Measurements from ENCODE around the gene BIN1. TPM values are rescaled to one million over a fixed set of nuclear protein-coding genes. Genes with fewer than 3 reads are reported as not detected.

BIN1 gene
- total RNA-seq, 1 donor from 2014 or later: 182 TPM

DNA sequence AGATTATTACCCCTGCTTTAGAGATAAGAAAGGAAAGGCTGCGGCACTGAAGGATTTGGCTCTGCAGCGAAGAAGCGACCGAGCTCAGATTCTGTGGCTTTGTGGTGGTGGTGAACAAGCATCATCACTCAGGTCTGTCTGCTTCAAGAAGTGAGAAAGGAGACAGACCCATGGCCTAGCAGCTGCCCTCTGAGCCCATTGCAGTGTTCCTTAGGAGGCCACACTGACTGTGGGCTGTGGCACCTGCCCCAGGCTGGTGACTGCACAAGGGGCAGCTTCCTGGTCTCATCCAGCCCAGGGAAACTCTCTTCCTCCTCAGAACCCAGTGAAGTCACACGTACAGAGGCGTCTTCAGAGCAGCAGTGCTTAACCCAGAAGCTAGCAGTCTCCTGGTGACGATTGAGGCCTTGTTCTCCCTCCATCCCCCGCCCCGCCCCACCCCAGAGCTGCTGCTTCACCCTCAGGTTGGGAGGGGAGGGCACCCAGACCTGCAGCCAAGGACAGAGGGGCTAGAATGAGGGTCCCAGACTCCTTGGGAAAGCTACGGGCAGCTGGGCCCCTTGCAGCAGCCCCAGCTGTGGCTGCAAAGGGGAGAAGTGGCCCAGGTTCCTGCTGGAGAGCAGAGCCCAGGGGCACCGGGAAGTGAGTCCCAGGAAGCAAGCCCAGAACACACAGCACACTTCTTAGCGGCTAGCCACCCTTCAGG is 22.2 kb downstream of the BIN1 start:
- Mint-ChIP-seq H3K9me3 (ENCODE audit: unreplicated experiment) (no peaks in the 10 kb centered on the region), H3K4me3 (ENCODE audit: unreplicated experiment) (no peak overlapping the region), H3K27ac (ENCODE audit: unreplicated experiment) (no peak overlapping the region), H3K27me3 (ENCODE audit: unreplicated experiment) (peaks cover 24% of the 10 kb centered on the region), H3K4me1 (ENCODE audit: unreplicated experiment) (peaks cover 63% of the 10 kb centered on the region), H3K36me3 (ENCODE audit: low read depth, unreplicated experiment) (peaks cover 17% of the 10 kb centered on the region)
- TF ChIP-seq, protein P1, sequence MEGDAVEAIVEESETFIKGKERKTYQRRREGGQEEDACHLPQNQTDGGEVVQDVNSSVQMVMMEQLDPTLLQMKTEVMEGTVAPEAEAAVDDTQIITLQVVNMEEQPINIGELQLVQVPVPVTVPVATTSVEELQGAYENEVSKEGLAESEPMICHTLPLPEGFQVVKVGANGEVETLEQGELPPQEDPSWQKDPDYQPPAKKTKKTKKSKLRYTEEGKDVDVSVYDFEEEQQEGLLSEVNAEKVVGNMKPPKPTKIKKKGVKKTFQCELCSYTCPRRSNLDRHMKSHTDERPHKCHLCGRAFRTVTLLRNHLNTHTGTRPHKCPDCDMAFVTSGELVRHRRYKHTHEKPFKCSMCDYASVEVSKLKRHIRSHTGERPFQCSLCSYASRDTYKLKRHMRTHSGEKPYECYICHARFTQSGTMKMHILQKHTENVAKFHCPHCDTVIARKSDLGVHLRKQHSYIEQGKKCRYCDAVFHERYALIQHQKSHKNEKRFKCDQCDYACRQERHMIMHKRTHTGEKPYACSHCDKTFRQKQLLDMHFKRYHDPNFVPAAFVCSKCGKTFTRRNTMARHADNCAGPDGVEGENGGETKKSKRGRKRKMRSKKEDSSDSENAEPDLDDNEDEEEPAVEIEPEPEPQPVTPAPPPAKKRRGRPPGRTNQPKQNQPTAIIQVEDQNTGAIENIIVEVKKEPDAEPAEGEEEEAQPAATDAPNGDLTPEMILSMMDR (IDR thresholded peaks at IDR 0.05; ENCODE audit: unreplicated experiment): no peak
- no peak for DNase-seq (ENCODE audit: low spot score)

GRCh38 chr2:127083819-127084503 is 23.0 kb downstream of the BIN1 start:
- DNase-seq (ENCODE audit: low spot score): no peak
- peaks cover 29% of the 10 kb centered on the region for H3K27me3 Mint-ChIP-seq (ENCODE audit: unreplicated experiment)

DNA sequence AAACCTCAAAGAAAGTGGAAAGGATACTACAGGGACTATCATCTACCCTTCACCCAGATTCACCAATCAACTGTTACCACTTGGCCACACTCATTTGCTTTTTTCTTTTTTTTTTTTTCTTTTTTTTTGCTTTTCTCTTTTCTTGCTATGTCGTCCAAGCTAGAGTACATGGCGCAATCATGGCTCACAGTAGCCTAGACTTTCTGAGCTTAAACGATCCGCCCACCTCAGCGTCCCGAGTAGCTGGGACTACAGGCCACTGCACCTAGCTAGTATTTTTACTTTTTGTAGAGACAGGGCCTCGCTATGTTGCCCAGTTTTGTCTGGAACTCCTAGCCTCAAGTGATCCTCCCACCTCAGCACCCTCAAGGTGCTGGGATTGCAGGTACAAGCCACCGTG is 24.0 kb downstream of the BIN1 start:
- no peak for DNase-seq (ENCODE audit: low spot score)
- Mint-ChIP-seq H3K4me3 (ENCODE audit: unreplicated experiment) (peak overlapping the region; percentile 51), H3K4me1 (ENCODE audit: unreplicated experiment) (peaks cover 63% of the 10 kb centered on the region), H3K27ac (ENCODE audit: unreplicated experiment) (no peak overlapping the region), H3K27me3 (ENCODE audit: unreplicated experiment) (peaks cover 29% of the 10 kb centered on the region), H3K36me3 (ENCODE audit: low read depth, unreplicated experiment) (peaks cover 17% of the 10 kb centered on the region), H3K9me3 (ENCODE audit: unreplicated experiment) (no peaks in the 10 kb centered on the region)
- TF ChIP-seq, protein P1 (IDR thresholded peaks at IDR 0.05; ENCODE audit: unreplicated experiment): no peak

More at GRCh38 chr2:127083819-127084503, 23.0 kb downstream of the BIN1 start:
- Mint-ChIP-seq H3K4me3 (ENCODE audit: unreplicated experiment) (no peak overlapping the region), H3K9me3 (ENCODE audit: unreplicated experiment) (no peaks in the 10 kb centered on the region), H3K27ac (ENCODE audit: unreplicated experiment) (peak overlapping the region; percentile 30), H3K36me3 (ENCODE audit: low read depth, unreplicated experiment) (peaks cover 17% of the 10 kb centered on the region), H3K4me1 (ENCODE audit: unreplicated experiment) (peaks cover 67% of the 10 kb centered on the region)
- TF ChIP-seq, protein P1 (IDR thresholded peaks at IDR 0.05; ENCODE audit: unreplicated experiment): no peak

DNA sequence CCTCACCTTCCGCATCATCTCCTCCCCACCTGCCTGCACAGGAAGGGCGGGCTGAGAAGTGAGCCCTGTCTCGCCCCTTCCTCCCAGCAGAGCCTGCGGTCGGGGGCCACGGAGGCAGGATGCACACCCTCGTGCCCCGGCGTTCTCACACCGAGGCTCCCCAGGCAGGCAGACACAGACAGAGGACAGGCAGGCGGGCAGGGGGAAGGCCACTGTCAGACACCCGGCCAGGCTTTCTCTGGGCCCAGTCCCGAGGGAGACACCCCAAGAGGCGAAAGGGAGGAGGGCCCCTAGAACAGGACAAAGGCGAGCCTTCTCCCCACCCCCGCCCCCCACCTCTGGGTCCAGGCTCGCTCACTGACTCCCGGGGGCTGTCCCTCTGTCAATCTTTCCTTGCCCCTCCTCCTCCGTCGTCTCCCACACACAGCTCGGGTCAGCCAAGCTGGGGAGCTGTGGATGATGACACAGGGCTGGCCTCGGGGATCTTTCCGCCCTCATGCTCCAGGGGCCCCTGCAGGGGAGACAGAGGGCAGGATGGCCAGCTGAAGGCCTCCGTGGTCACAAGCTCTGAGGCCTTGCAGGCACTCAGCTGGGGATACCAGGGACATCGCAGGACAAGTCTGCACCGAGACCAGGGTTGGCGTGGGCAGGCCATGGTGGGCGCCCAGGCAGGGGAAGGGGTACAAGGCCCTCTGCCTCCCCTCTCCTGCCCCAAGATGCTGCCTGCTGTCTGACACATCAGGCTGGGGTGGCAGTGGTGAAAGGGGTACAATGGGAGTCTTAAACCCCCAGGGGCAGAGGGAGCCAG is 24.9 kb downstream of the BIN1 start:
- peaks cover 17% of the 10 kb centered on the region for H3K36me3 Mint-ChIP-seq (ENCODE audit: low read depth, unreplicated experiment)
- H3K9me3 Mint-ChIP-seq (ENCODE audit: unreplicated experiment): no peaks in the 10 kb centered on the region
- no peak for DNase-seq (ENCODE audit: low spot score)
- peaks cover 28% of the 10 kb centered on the region for H3K27me3 Mint-ChIP-seq (ENCODE audit: unreplicated experiment)
- TF ChIP-seq, protein P1 (IDR thresholded peaks at IDR 0.05; ENCODE audit: unreplicated experiment): no peak
- no peak overlapping the region for H3K4me3 Mint-ChIP-seq (ENCODE audit: unreplicated experiment)
- no peak overlapping the region for H3K27ac Mint-ChIP-seq (ENCODE audit: unreplicated experiment)
- peaks cover 59% of the 10 kb centered on the region for H3K4me1 Mint-ChIP-seq (ENCODE audit: unreplicated experiment)
